WTC11 (cell line): ENCODE results near the gene SYMPK. TPM values are rescaled to one million over a fixed set of nuclear protein-coding genes. Genes with fewer than 3 reads are reported as not detected.
"Not testable (repeated sequence)": the region's sequence is repeated elsewhere in the genome, so short reads cannot be mapped to it uniquely, and the experiment has no call there.

Source experiments
- ATAC-seq: fragments of 200-7000 bp; cut with Tn5 transposase; 2 replicates; pipeline ENCODE4 v1.10.0; 2021; ENCODE audit warnings: mild to moderate bottlenecking, moderate library complexity
- CTCF ChIA-PET: fragments of 300-600 bp; sonication (Branson Sonifier 250); formaldehyde crosslinking; loops from one replicate; lab custom pipeline; 2021; ENCODE audit warnings: antibody characterized with exemption; lab: Charles Lee
- POLR2A ChIA-PET: fragments of 350-600 bp; sonication (Branson Sonifier 250); formaldehyde crosslinking; loops from one replicate; lab custom pipeline; 2021; ENCODE audit warnings: antibody characterized with exemption; lab: Charles Lee
- DNase-seq: peaks from one replicate; pipeline ENCODE4 v3.0.0; 2021; ENCODE audit warnings: low spot score
- H3K27ac Mint-ChIP-seq: 2 replicates; pipeline ENCODE4 v1.8.0; 2021; ENCODE audit warnings: mixed read lengths
- H3K27me3 Mint-ChIP-seq: 2 replicates; pipeline ENCODE4 v1.8.0; 2021; ENCODE audit warnings: low read depth, mild to moderate bottlenecking, moderate library complexity, mixed read lengths
- H3K36me3 Mint-ChIP-seq: 2 replicates; pipeline ENCODE4 v1.8.0; 2021; ENCODE audit warnings: mixed read lengths
- H3K4me1 Mint-ChIP-seq: 2 replicates; pipeline ENCODE4 v1.8.0; 2022; ENCODE audit warnings: mixed read lengths
- H3K4me3 Mint-ChIP-seq: 2 replicates; pipeline ENCODE4 v1.8.0; 2021; ENCODE audit warnings: mild to moderate bottlenecking, moderate library complexity, mixed read lengths
- H3K9me3 Mint-ChIP-seq: 2 replicates; pipeline ENCODE4 v1.8.0; 2021; ENCODE audit warnings: mixed read lengths
- CREB1 ChIP-seq: sonication (generic); formaldehyde crosslinking; IDR thresholded peaks from 2 replicates; pipeline ENCODE4 v1.8.0; 2023; ENCODE audit warnings: mild to moderate bottlenecking, missing genetic modification reagents
- EMX1 ChIP-seq: fragments of 250-450 bp; sonication (Bioruptor Pico); IDR thresholded peaks from 2 replicates; pipeline ENCODE4 v1.8.0; 2021; ENCODE audit warnings: mild to moderate bottlenecking
- ERG ChIP-seq: fragments of 250-450 bp; sonication (Bioruptor Pico); IDR thresholded peaks from 2 replicates; pipeline ENCODE4 v1.8.0; 2021; ENCODE audit warnings: mild to moderate bottlenecking
- ESRRA ChIP-seq: sonication (generic); formaldehyde crosslinking; IDR thresholded peaks from 2 replicates; pipeline ENCODE4 v1.8.1; 2022; ENCODE audit warnings: mild to moderate bottlenecking, missing genetic modification reagents, borderline replicate concordance
- FOXJ3 ChIP-seq: sonication (generic); formaldehyde crosslinking; IDR thresholded peaks from 2 replicates; pipeline ENCODE4 v1.9.0; 2021; ENCODE audit warnings: missing genetic modification reagents, mild to moderate bottlenecking, borderline replicate concordance
- FOXP4 ChIP-seq: sonication (generic); formaldehyde crosslinking; IDR thresholded peaks from 2 replicates; pipeline ENCODE4 v1.8.0; 2022; ENCODE audit warnings: mild to moderate bottlenecking, missing genetic modification reagents
- GABPB1 ChIP-seq: sonication (generic); formaldehyde crosslinking; IDR thresholded peaks from 2 replicates; pipeline ENCODE4 v1.8.1; 2023; ENCODE audit warnings: mild to moderate bottlenecking, missing genetic modification reagents
- HMGA2 ChIP-seq: fragments of 250-450 bp; sonication (Bioruptor Pico); IDR thresholded peaks from 2 replicates; pipeline ENCODE4 v1.4.0; 2021; ENCODE audit warnings: mild to moderate bottlenecking, moderate library complexity
- NFATC4 ChIP-seq: fragments of 250-450 bp; sonication (Bioruptor Pico); IDR thresholded peaks from 2 replicates; pipeline ENCODE4 v1.9.0; 2021; ENCODE audit warnings: mild to moderate bottlenecking
- NR1H2 ChIP-seq: sonication (generic); formaldehyde crosslinking; IDR thresholded peaks from 2 replicates; pipeline ENCODE4 v1.9.0; 2021; ENCODE audit warnings: mild to moderate bottlenecking, moderate library complexity, missing genetic modification reagents
- TEAD1 ChIP-seq: sonication (generic); formaldehyde crosslinking; IDR thresholded peaks from 2 replicates; pipeline ENCODE4 v1.8.0; 2022; ENCODE audit warnings: mild to moderate bottlenecking, missing genetic modification reagents
- ZBTB21 ChIP-seq: sonication (generic); formaldehyde crosslinking; IDR thresholded peaks from 2 replicates; pipeline ENCODE4 v1.8.1; 2023; ENCODE audit warnings: mild to moderate bottlenecking, missing genetic modification reagents, borderline replicate concordance
- ZNF121 ChIP-seq: sonication (generic); formaldehyde crosslinking; IDR thresholded peaks from 2 replicates; pipeline ENCODE4 v1.8.0; 2023; ENCODE audit warnings: missing genetic modification reagents
- ZNF138 ChIP-seq: sonication (generic); formaldehyde crosslinking; conservative IDR thresholded peaks from 2 replicates; pipeline ENCODE4 v1.8.1; 2022; ENCODE audit warnings: mild to moderate bottlenecking, moderate library complexity, missing genetic modification reagents
- ZNF263 ChIP-seq: sonication (generic); formaldehyde crosslinking; IDR thresholded peaks from 2 replicates; pipeline ENCODE4 v1.8.1; 2022; ENCODE audit warnings: low read depth, mild to moderate bottlenecking, moderate library complexity, missing genetic modification reagents
- ZNF281 ChIP-seq: sonication (generic); formaldehyde crosslinking; IDR thresholded peaks from 2 replicates; pipeline ENCODE4 v1.8.0; 2023; ENCODE audit warnings: mild to moderate bottlenecking, missing genetic modification reagents
- ZNF671 ChIP-seq: fragments of 250-450 bp; sonication (Bioruptor Pico); IDR thresholded peaks from 2 replicates; pipeline ENCODE4 v1.8.0; 2021; ENCODE audit warnings: mild to moderate bottlenecking
- total RNA-seq: library from RNA; stranded (reverse); gene quantifications from 3 replicates; pipeline ENCODE4 v1.2.3, GENCODE V29; 2021
- TF ChIP-seq, protein P1 (sequence below): fragments of 250-450 bp; sonication (Bioruptor Pico); IDR thresholded peaks from 2 replicates; pipeline ENCODE4 v1.9.0; 2021; ENCODE audit warnings: moderate library complexity, mild to moderate bottlenecking, inconsistent platforms, borderline replicate concordance
- TF ChIP-seq, protein P2 (sequence below): fragments of 250-450 bp; sonication (Bioruptor Pico); IDR thresholded peaks from 2 replicates; pipeline ENCODE4 v1.9.0; 2021; ENCODE audit warnings: mild to moderate bottlenecking

SYMPK gene
- total RNA-seq, 1 experiment from 2014 or later: 106 TPM

GRCh38 chr19:45872095-45872919, 9.4 kb upstream of the SYMPK start (continued):
- TF ChIP-seq ZNF281 (CRISPR knock-in tag) (no peak), ZNF263 (no peak), ZBTB21 (no peak), ZNF671 (CRISPR knock-in tag) (no peak), GABPB1 (no peak), TEAD1 (CRISPR knock-in tag) (no peak)

GRCh38 chr19:45870798-45871197, 7.9 kb upstream of the SYMPK start:
- POLR2A ChIA-PET: interaction anchor here (0.6 kb wide), 1 partner anchor 15 kb away, joined by 3 read pairs; the partner anchor contains the start of gene IRF2BP1

DNA sequence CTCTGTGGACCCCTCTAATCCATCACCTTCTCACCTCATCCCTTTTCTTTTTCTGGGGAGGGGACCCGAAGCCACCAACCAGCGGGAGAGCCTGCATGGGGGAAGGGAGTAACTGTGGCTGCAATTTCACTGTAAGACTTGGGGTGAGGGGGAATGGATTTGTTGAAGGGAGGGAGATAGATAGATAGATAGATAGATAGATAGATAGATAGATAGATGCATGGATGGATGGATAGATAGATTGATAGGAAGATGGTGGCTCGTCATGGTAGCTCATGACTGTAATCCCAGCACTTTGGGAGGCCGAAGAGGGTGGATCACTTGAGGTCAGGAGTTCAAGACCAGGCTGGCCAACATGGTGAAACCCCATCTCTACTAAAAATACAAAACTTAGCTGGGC, 4.3 kb upstream of the SYMPK start:
- CTCF ChIA-PET: interaction anchor here (1.5 kb wide), 1 partner anchor 50 kb away, joined by 4 read pairs; no protein-coding TSS in a partner anchor
- H3K4me1 Mint-ChIP-seq: peaks cover 38% of the 10 kb centered on the region
- H3K27ac Mint-ChIP-seq, POLR2A ChIA-PET, H3K27me3 Mint-ChIP-seq, DNase-seq, H3K4me3 Mint-ChIP-seq, ATAC-seq, H3K36me3 Mint-ChIP-seq, H3K9me3 Mint-ChIP-seq: not testable (repeated sequence)

More at GRCh38 chr19:45870798-45871197, 7.9 kb upstream of the SYMPK start:
- Mint-ChIP-seq H3K4me3 (no peak overlapping the region), H3K27me3 (no peaks in the 10 kb centered on the region), H3K36me3 (peaks cover 9% of the 10 kb centered on the region), H3K27ac (no peak overlapping the region), H3K4me1 (peaks cover 39% of the 10 kb centered on the region), H3K9me3 (no peaks in the 10 kb centered on the region)
- TF ChIP-seq NR1H2 (no peak), ZNF138 (CRISPR knock-in tag) (no peak), ESRRA (no peak), CREB1 (CRISPR knock-in tag) (no peak)
- DNase-seq (no peak), ATAC-seq (no peak)
- CTCF ChIA-PET: interaction anchor here (1.7 to 2.2 kb wide), 2 partner anchors 54 kb away, joined by 5 to 7 read pairs; no protein-coding TSS in a partner anchor

GRCh38 chr19:45866400-45867176, 3.6 kb upstream of the SYMPK start:
- H3K9me3 Mint-ChIP-seq: no peaks in the 10 kb centered on the region
- ATAC-seq: no peak
- peak overlapping the region; percentile 99 for H3K4me3 Mint-ChIP-seq
- no peaks in the 10 kb centered on the region for H3K27me3 Mint-ChIP-seq
- H3K27ac Mint-ChIP-seq: peak overlapping the region; percentile 65
- CTCF ChIA-PET: interaction anchor here (1.1 to 4.3 kb wide), 3 partner anchors 16 to 149 kb away, joined by 4 to 212 read pairs (median 4); partner anchors contain the start of gene IRF2BP1
- POLR2A ChIA-PET: interaction anchor here (1.4 kb wide), 1 partner anchor 19 kb away, joined by 5 read pairs; the partner anchor contains the start of gene IRF2BP1
- H3K36me3 Mint-ChIP-seq: peaks cover under 1% of the 10 kb centered on the region
- peaks cover 43% of the 10 kb centered on the region for H3K4me1 Mint-ChIP-seq
- DNase-seq: no peak
- TF ChIP-seq, protein P1, sequence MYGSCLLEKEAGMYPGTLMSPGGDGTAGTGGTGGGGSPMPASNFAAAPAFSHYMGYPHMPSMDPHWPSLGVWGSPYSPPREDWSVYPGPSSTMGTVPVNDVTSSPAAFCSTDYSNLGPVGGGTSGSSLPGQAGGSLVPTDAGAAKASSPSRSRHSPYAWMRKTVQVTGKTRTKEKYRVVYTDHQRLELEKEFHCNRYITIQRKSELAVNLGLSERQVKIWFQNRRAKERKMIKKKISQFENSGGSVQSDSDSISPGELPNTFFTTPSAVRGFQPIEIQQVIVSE: no peak
- TF ChIP-seq ZNF121 (CRISPR knock-in tag): no peak
- TF ChIP-seq NFATC4 (CRISPR knock-in tag): no peak
- no peak for TF ChIP-seq NR1H2
- no peak for TF ChIP-seq FOXP4
- TF ChIP-seq ZBTB21: no peak
- TF ChIP-seq ERG (CRISPR knock-in tag): no peak
- no peak for TF ChIP-seq HMGA2 (CRISPR knock-in tag)
- TF ChIP-seq, protein P2, sequence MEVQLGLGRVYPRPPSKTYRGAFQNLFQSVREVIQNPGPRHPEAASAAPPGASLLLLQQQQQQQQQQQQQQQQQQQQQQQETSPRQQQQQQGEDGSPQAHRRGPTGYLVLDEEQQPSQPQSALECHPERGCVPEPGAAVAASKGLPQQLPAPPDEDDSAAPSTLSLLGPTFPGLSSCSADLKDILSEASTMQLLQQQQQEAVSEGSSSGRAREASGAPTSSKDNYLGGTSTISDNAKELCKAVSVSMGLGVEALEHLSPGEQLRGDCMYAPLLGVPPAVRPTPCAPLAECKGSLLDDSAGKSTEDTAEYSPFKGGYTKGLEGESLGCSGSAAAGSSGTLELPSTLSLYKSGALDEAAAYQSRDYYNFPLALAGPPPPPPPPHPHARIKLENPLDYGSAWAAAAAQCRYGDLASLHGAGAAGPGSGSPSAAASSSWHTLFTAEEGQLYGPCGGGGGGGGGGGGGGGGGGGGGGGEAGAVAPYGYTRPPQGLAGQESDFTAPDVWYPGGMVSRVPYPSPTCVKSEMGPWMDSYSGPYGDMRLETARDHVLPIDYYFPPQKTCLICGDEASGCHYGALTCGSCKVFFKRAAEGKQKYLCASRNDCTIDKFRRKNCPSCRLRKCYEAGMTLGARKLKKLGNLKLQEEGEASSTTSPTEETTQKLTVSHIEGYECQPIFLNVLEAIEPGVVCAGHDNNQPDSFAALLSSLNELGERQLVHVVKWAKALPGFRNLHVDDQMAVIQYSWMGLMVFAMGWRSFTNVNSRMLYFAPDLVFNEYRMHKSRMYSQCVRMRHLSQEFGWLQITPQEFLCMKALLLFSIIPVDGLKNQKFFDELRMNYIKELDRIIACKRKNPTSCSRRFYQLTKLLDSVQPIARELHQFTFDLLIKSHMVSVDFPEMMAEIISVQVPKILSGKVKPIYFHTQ: no peak
- TF ChIP-seq EMX1: no peak
- no peak for TF ChIP-seq FOXJ3 (CRISPR knock-in tag)
